A204.1 (cell line): Measurements from ENCODE around the gene BLMH.
"Not testable (repeated sequence)": the region's sequence is repeated elsewhere in the genome, so short reads cannot be mapped to it uniquely, and the experiment has no call there.

Experiments
- FAIRE-seq: peaks from 2 replicates; lab custom pipeline; 2012; peaks lifted over from hg19 to GRCh38; lab: Jason Lieb, UNC

Gene BLMH

GRCh38 chr17:30249460-30249859 is 42.3 kb downstream of the BLMH start:
- no peak for FAIRE-seq

GRCh38 chr17:30248786-30249185 is 43.0 kb downstream of the BLMH start:
- no peak for FAIRE-seq

- no peak for FAIRE-seq
These were observed 45.3 kb downstream of the BLMH start for GRCh38 chr17:30246460-30246859.

GRCh38 chr17:30244853-30245385 is 46.8 kb downstream of the BLMH start:
- no peak for FAIRE-seq

GRCh38 chr17:30243568-30243967 is 48.2 kb downstream of the BLMH start:
- no peak for FAIRE-seq

GRCh38 chr17:30243002-30243401 is 48.7 kb downstream of the BLMH start:
- FAIRE-seq: no peak

- FAIRE-seq: no peak
These were observed 50.7 kb downstream of the BLMH start for GRCh38 chr17:30241051-30241450.

GRCh38 chr17:30240177-30240576 is 51.6 kb downstream of the BLMH start:
- no peak for FAIRE-seq

GRCh38 chr17:30239089-30239462 is 52.7 kb downstream of the BLMH start:
- no peak for FAIRE-seq

GRCh38 chr17:30238387-30239088 is 53.2 kb downstream of the BLMH start:
- no peak for FAIRE-seq

GRCh38 chr17:30238003-30238344 is 53.8 kb downstream of the BLMH start:
- no peak for FAIRE-seq

GRCh38 chr17:30237296-30238002 is 54.3 kb downstream of the BLMH start:
- no peak for FAIRE-seq

GRCh38 chr17:30236766-30237165 is 55.0 kb downstream of the BLMH start:
- FAIRE-seq: no peak

- FAIRE-seq: no peak
These were observed 55.5 kb downstream of the BLMH start for GRCh38 chr17:30236297-30236624.

- no peak for FAIRE-seq
These were observed 56.1 kb downstream of the BLMH start, which contains the start of gene SLC6A4 for GRCh38 chr17:30235386-30236296. TSS of gene SLC6A4 (minus strand) at chr17:30235697. CDS start at chr17:30221958, 13,739 bp downstream.

- FAIRE-seq: no peak
These were observed 56.8 kb downstream of the BLMH start for GRCh38 chr17:30234964-30235363.

- no peak for FAIRE-seq
These were observed 57.4 kb downstream of the BLMH start for GRCh38 chr17:30234296-30234695.

- FAIRE-seq: no peak
These were observed 58.8 kb downstream of the BLMH start for GRCh38 chr17:30232824-30233427.

GRCh38 chr17:30232015-30232823 is 59.5 kb downstream of the BLMH start:
- FAIRE-seq: no peak

GRCh38 chr17:30230596-30231125 is 61.1 kb downstream of the BLMH start:
- FAIRE-seq: no peak

- FAIRE-seq: not testable (repeated sequence)
These were observed 61.7 kb downstream of the BLMH start for GRCh38 chr17:30230009-30230408.
